ENCODE measurements around the gene SMIM21. TPM values are rescaled to one million over a fixed set of nuclear protein-coding genes. Genes with fewer than 3 reads are reported as not detected.

SMIM21 gene
- total RNA-seq, 1 donor from 2014 or later = not detected

GRCh38 chr18:75375341-75375740 lies 52.2 kb downstream of the SMIM21 start:
- no peak overlapping the region for H3K4me3 ChIP-seq
- TF ChIP-seq, protein P1, sequence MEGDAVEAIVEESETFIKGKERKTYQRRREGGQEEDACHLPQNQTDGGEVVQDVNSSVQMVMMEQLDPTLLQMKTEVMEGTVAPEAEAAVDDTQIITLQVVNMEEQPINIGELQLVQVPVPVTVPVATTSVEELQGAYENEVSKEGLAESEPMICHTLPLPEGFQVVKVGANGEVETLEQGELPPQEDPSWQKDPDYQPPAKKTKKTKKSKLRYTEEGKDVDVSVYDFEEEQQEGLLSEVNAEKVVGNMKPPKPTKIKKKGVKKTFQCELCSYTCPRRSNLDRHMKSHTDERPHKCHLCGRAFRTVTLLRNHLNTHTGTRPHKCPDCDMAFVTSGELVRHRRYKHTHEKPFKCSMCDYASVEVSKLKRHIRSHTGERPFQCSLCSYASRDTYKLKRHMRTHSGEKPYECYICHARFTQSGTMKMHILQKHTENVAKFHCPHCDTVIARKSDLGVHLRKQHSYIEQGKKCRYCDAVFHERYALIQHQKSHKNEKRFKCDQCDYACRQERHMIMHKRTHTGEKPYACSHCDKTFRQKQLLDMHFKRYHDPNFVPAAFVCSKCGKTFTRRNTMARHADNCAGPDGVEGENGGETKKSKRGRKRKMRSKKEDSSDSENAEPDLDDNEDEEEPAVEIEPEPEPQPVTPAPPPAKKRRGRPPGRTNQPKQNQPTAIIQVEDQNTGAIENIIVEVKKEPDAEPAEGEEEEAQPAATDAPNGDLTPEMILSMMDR (IDR thresholded peaks at IDR 0.05) = no peak
- intact Hi-C loops (cut with DNase I) = no loop called here
- H3K27ac ChIP-seq = no peak overlapping the region
- H3K36me3 ChIP-seq = no peaks in the 10 kb centered on the region
- no peaks in the 10 kb centered on the region for H3K9me3 ChIP-seq
- H3K4me1 ChIP-seq = no peaks in the 10 kb centered on the region
- DNase-seq (ENCODE audit: low spot score in 2 of 2) = no peak
- no peaks in the 10 kb centered on the region for H3K27me3 ChIP-seq

- Histone ChIP-seq H3K9me3 (no peaks in the 10 kb centered on the region), H3K27me3 (no peaks in the 10 kb centered on the region), H3K36me3 (no peaks in the 10 kb centered on the region), H3K27ac (no peak overlapping the region), H3K4me1 (no peaks in the 10 kb centered on the region), H3K4me3 (no peak overlapping the region)
- TF ChIP-seq, protein P1 (IDR thresholded peaks at IDR 0.05) = no peak
- DNase-seq (ENCODE audit: low spot score in 2 of 2) = no peak
- intact Hi-C loops (cut with DNase I) = no loop called here
Measured at GRCh38 chr18:75374466-75374865, 53.0 kb downstream of the SMIM21 start.

DNA sequence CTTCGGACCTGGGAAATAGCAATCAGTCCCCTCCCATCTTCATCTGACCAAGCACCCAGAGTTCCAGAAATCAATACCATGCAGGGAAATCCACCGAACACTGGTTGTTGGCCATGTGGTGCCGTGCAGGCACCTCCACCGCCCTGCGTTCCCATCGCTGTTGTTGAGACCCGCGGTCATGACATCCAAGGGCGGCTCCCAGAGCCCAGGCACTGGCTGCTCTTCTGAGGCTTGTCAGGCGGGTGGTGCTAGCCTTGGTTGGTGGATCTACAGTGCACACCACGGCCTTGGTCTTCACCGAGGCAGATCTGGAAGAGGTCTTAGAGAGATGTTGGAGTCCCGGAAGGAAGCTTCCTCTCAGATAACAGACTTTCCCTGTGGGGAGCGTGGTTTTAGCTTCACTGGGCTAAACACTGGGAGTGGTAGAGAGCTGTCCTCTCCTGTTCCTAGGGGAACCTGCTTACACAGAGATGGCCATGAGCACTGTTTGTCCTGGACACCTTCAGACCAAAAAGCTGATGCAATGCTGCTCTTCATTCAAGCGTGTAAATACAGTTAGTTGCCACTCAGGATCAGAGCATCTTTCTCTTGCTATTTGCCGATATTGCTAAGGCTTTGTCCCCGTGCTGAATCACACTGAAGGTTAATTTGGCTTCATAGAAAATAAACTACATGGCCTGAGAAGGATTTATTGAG lies 58.3 kb downstream of the SMIM21 start:
- Histone ChIP-seq H3K27me3 (no peaks in the 10 kb centered on the region), H3K27ac (no peak overlapping the region), H3K36me3 (no peaks in the 10 kb centered on the region), H3K9me3 (no peaks in the 10 kb centered on the region), H3K4me1 (no peaks in the 10 kb centered on the region), H3K4me3 (no peak overlapping the region)
- TF ChIP-seq, protein P1 (IDR thresholded peaks at IDR 0.05) = no peak
- intact Hi-C loops (cut with DNase I) = no loop called here
- no peak for DNase-seq (ENCODE audit: low spot score in 2 of 2)

GRCh38 chr18:75365837-75366236 lies 61.7 kb downstream of the SMIM21 start:
- TF ChIP-seq, protein P1 (IDR thresholded peaks at IDR 0.05) = no peak
- Histone ChIP-seq H3K36me3 (no peaks in the 10 kb centered on the region), H3K4me3 (no peak overlapping the region), H3K27me3 (no peaks in the 10 kb centered on the region), H3K4me1 (no peaks in the 10 kb centered on the region), H3K27ac (no peak overlapping the region), H3K9me3 (no peaks in the 10 kb centered on the region)
- DNase-seq (ENCODE audit: low spot score in 2 of 2) = no peak
- intact Hi-C loops (cut with DNase I) = no loop called here

DNA sequence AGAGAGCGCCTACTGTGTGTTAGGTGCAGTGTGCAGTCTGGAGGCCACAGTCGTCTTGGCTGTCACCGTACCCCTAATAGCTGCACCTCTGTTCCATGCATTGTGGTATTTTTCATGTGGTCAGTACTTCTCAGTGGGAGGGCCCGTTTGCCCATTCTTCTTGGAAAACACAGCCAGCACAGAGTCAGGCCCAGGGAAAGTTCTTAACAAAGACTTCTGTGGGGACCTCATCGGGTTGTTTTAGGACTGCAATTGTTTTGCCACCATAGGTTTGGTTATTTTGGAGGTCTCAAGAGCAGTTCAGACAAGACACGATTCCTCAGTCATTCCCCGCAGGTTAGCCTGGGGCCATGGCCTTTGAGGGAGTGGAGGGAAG lies 62.3 kb downstream of the SMIM21 start:
- Histone ChIP-seq H3K4me3 (no peak overlapping the region), H3K9me3 (no peaks in the 10 kb centered on the region), H3K36me3 (no peaks in the 10 kb centered on the region), H3K27ac (no peak overlapping the region), H3K27me3 (no peaks in the 10 kb centered on the region), H3K4me1 (no peaks in the 10 kb centered on the region)
- no peak for DNase-seq (ENCODE audit: low spot score in 2 of 2)
- TF ChIP-seq, protein P1 (IDR thresholded peaks at IDR 0.05) = no peak
- intact Hi-C loops (cut with DNase I) = no loop called here
